HepG2 (cell line): ENCODE results near the gene PPP1CA. TPM values are rescaled to one million over a fixed set of nuclear protein-coding genes. Genes with fewer than 3 reads are reported as not detected.

Experiments
- BCL6 ChIP-seq: IDR thresholded peaks from 2 replicates; pipeline ENCODE4 v1.6.1; 2016; ENCODE audit warnings: missing genetic modification reagents, missing compliant biosample characterization
- DNMT1 ChIP-seq: sonication (generic); formaldehyde crosslinking; IDR thresholded peaks from 2 replicates; pipeline ENCODE4 v1.5.1; 2020; ENCODE audit warnings: mild to moderate bottlenecking, missing genetic modification reagents
- DNMT3B ChIP-seq: conservative IDR thresholded peaks from 2 replicates; pipeline ENCODE4 v1.6.1; 2016; ENCODE audit warnings: missing biosample characterization, control low read depth
- FOXA3 ChIP-seq: IDR thresholded peaks from 2 replicates; pipeline ENCODE4 v1.6.1; 2016; ENCODE audit warnings: missing genetic modification reagents, missing compliant biosample characterization
- IRF1 ChIP-seq: sonication (generic); formaldehyde crosslinking; IDR thresholded peaks from 2 replicates; pipeline ENCODE4 v1.4.0; 2020; ENCODE audit warnings: low read depth, mild to moderate bottlenecking, missing genetic modification reagents
- MED1 ChIP-seq: sonication (generic); formaldehyde crosslinking; IDR thresholded peaks from 2 replicates; pipeline ENCODE4 v1.4.0; 2020; ENCODE audit warnings: missing genetic modification reagents
- MIER2 ChIP-seq: IDR thresholded peaks from 2 replicates; pipeline ENCODE4 v1.6.1; 2016; ENCODE audit warnings: missing biosample characterization, missing genetic modification reagents
- NFE2 ChIP-seq: sonication (generic); formaldehyde crosslinking; IDR thresholded peaks from 2 replicates; pipeline ENCODE4 v1.4.0; 2020; ENCODE audit warnings: missing genetic modification reagents
- NPAS2 ChIP-seq: sonication (generic); formaldehyde crosslinking; IDR thresholded peaks from 2 replicates; pipeline ENCODE4 v1.8.0; 2022; ENCODE audit warnings: mild to moderate bottlenecking, missing genetic modification reagents, borderline replicate concordance
- PREB ChIP-seq: sonication (generic); formaldehyde crosslinking; IDR thresholded peaks from 2 replicates; pipeline ENCODE4 v1.4.0; 2020; ENCODE audit warnings: missing genetic modification reagents
- TBX3 ChIP-seq: fragments of 450-650 bp; IDR thresholded peaks from 2 replicates; pipeline ENCODE4 v1.6.1; 2017; ENCODE audit warnings: antibody characterized with exemption, mild to moderate bottlenecking, inconsistent platforms, borderline replicate concordance
- TP53 ChIP-seq: sonication (generic); formaldehyde crosslinking; conservative IDR thresholded peaks from 2 replicates; pipeline ENCODE4 v1.4.0; 2020; ENCODE audit warnings: missing genetic modification reagents
- ZNF18 ChIP-seq: sonication (generic); formaldehyde crosslinking; IDR thresholded peaks from 2 replicates; pipeline ENCODE4 v1.8.0; 2022; ENCODE audit warnings: mild to moderate bottlenecking, missing genetic modification reagents; ENCODE audit not compliant: insufficient replicate concordance
- ZNF253 ChIP-seq: sonication (generic); formaldehyde crosslinking; IDR thresholded peaks from 2 replicates; pipeline ENCODE4 v1.8.0; 2022; ENCODE audit warnings: mild to moderate bottlenecking, missing genetic modification reagents, borderline replicate concordance
- ZNF292 ChIP-seq: sonication (generic); formaldehyde crosslinking; IDR thresholded peaks from 2 replicates; pipeline ENCODE4 v1.8.1; 2022; ENCODE audit warnings: mild to moderate bottlenecking, low read depth, missing genetic modification reagents, borderline replicate concordance
- ZNF382 ChIP-seq: sonication (generic); formaldehyde crosslinking; IDR thresholded peaks from 2 replicates; pipeline ENCODE4 v1.5.0; 2020; ENCODE audit warnings: missing genetic modification reagents, mild to moderate bottlenecking, borderline replicate concordance
- ZNF761 ChIP-seq: sonication (generic); formaldehyde crosslinking; conservative IDR thresholded peaks from 2 replicates; pipeline ENCODE4 v1.4.0; 2020; ENCODE audit warnings: mild to moderate bottlenecking, missing genetic modification reagents
- ZNF790 ChIP-seq: sonication (generic); formaldehyde crosslinking; IDR thresholded peaks from 2 replicates; pipeline ENCODE4 v1.8.0; 2022; ENCODE audit warnings: missing genetic modification reagents, mild to moderate bottlenecking, borderline replicate concordance
- ZNF839 ChIP-seq: sonication (generic); formaldehyde crosslinking; IDR thresholded peaks from 2 replicates; pipeline ENCODE4 v1.4.0; 2020; ENCODE audit warnings: missing genetic modification reagents, mild to moderate bottlenecking, borderline replicate concordance
- polyA plus RNA-seq, 8 experiments: library from polyadenylated mRNA; depleted of rRNA in 3 of 8; stranded (reverse) in 7 of 8; unstranded in 1 of 8; fragments of >200 nt; fragmentation: Illumina TruSeq in 4 of 8; extraction: Trizol in 4 of 8; gene quantifications; 2 replicates each; pipeline versions ENCODE4 v1.2.1 to v1.2.3, GENCODE V29; 2011 to 2016; ENCODE audit warnings: low read depth in 4 of 8, missing spikeins in 1 of 8, mixed read lengths in 1 of 8; ENCODE audit not compliant: insufficient read depth in 1 of 8
- total RNA-seq, 5 experiments: library from RNA; depleted of rRNA; stranded (reverse); fragments of >200 nt; fragmentation: Illumina TruSeq; extraction: Trizol; gene quantifications; 2 replicates each; pipeline ENCODE4 v1.2.3, GENCODE V29; 2016; ENCODE audit warnings: low read depth in 1 of 5
- TF ChIP-seq, protein P1 (sequence below): sonication (generic); formaldehyde crosslinking; IDR thresholded peaks from 2 replicates; pipeline ENCODE4 v1.4.0; 2020; ENCODE audit warnings: missing genetic modification reagents

PPP1CA gene
- total and polyA plus RNA-seq, 2 of the 13 experiments (the other 11 are each of a cell fraction or from before 2014, with no cell fraction given) = 149 to 170 TPM

DNA sequence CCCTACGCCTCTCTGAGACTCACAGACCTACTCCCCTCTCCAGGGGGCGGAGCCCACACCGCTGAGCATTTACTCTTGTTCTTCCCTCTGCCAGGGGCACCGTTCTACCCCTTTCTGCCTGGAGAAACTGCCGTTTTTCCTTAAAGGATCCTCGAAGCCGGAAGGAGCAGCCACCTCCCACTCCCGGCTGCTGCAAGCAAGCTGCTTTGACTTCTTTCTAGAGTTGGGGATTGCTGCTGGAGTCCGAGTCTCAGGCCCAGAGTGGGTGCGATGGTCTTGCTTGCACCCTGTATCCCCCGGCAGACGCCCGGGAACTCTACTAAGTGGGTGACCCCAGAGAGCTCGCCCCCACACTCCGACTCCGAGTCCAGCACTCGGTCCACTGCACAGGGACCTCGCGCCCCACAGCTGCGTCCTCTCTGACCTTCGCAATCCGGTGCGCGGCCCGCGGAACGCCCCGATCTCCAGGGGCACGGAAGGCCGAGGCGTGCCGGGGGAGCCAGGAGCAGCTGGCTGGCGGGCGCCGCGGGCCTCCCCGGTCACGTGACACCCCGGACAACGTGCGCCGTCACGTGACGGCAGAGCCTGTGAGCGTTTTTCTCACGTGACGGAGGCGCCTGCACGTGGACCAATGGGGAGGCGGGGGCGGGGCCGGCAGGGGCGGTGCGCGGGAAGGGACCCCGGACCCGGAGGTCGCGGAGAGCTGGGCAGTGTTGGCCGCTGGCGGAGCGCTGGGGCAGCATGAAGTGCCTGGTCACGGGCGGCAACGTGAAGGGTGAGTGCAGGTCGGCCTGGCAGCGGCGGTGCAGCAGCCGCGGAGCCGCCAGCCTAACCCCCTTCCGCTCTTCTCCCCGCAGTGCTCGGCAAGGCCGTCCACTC is 10.1 kb downstream of the PPP1CA start, which contains the start of gene RAD9A (continued):
- TF ChIP-seq ZNF839 (CRISPR knock-in tag) (no peak), ZNF382 (CRISPR knock-in tag) (no peak), ZNF253 (CRISPR knock-in tag) (peak; percentile 79; the same call in 1 of the 2 replicates), ZNF761 (CRISPR knock-in tag) (peak; percentile 68), DNMT1 (CRISPR knock-in tag) (no peak), ZNF790 (CRISPR knock-in tag) (peak; percentile 28; the same call in 1 of the 2 replicates), IRF1 (CRISPR knock-in tag) (no peak), FOXA3 (peak; percentile 54; the same call in 1 of the 2 replicates), PREB (peak; percentile 64; the same call in 1 of the 2 replicates), TP53 (CRISPR knock-in tag) (no peak), NPAS2 (CRISPR knock-in tag) (no peak), ZNF292 (CRISPR knock-in tag) (peak; percentile 38; the same call in 1 of the 2 replicates), MIER2 (peak; percentile 61; the same call in 1 of the 2 replicates), NFE2 (CRISPR knock-in tag) (no peak), TBX3 (peak; percentile 78), BCL6 (peak; percentile 68), ZNF18 (no peak), DNMT3B (0 out of 2 replicates have a peak, but pooled peaks have one; percentile 35), MED1 (CRISPR knock-in tag) (peak; percentile 72)
- TF ChIP-seq, protein P1, sequence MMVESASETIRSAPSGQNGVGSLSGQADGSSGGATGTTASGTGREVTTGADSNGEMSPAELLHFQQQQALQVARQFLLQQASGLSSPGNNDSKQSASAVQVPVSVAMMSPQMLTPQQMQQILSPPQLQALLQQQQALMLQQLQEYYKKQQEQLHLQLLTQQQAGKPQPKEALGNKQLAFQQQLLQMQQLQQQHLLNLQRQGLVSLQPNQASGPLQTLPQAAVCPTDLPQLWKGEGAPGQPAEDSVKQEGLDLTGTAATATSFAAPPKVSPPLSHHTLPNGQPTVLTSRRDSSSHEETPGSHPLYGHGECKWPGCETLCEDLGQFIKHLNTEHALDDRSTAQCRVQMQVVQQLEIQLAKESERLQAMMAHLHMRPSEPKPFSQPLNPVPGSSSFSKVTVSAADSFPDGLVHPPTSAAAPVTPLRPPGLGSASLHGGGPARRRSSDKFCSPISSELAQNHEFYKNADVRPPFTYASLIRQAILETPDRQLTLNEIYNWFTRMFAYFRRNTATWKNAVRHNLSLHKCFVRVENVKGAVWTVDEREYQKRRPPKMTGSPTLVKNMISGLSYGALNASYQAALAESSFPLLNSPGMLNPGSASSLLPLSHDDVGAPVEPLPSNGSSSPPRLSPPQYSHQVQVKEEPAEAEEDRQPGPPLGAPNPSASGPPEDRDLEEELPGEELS = peak; percentile 57; the same call in 1 of the 2 replicates
